ENCODE data around the gene UTP4.

The UTP4 gene

GRCh38 chr16:69176033-69176800 is 43.8 kb downstream of the UTP4 start:
- Histone ChIP-seq H3K9ac (ENCODE audit: low read length) (no peak overlapping the region), H3K4me3 (ENCODE audit: low read length) (no peak overlapping the region), H3K79me2 (ENCODE audit: control insufficient read depth, insufficient read depth, low read length) (no peaks in the 10 kb centered on the region), H3K18ac (ENCODE audit: low read length) (no peak overlapping the region), H4K5ac (ENCODE audit: low read length) (no peak overlapping the region), H3K4me2 (ENCODE audit: low read length) (no peak overlapping the region), H3K79me1 (ENCODE audit: low read length) (no peaks in the 10 kb centered on the region), H3K56ac (ENCODE audit: low read length) (no peak overlapping the region), H2AK5ac (ENCODE audit: low read length) (no peak overlapping the region), H3K4me1 (ENCODE audit: control insufficient read depth, low read depth, low read length) (no peaks in the 10 kb centered on the region), H2BK5ac (ENCODE audit: low read length) (no peak overlapping the region), H3K27ac (ENCODE audit: low read depth, low read length) (no peak overlapping the region), H3K36me3 (ENCODE audit: control insufficient read depth, insufficient read depth, low read length) (no peaks in the 10 kb centered on the region), H2BK15ac (replicated peaks; ENCODE audit: low read depth) (no peak overlapping the region), H2BK120ac (ENCODE audit: low read depth, low read length) (no peak overlapping the region), H3K23ac (ENCODE audit: low read length) (no peak overlapping the region), H4K8ac (ENCODE audit: low read depth, low read length) (no peak overlapping the region), H3K4ac (ENCODE audit: low read depth, low read length) (no peak overlapping the region), H3K27me3 (ENCODE audit: insufficient read depth, low read length, poor library complexity) (no peaks in the 10 kb centered on the region)
- DNase-seq = no peak
- no CpG with 5 or more reads among the region's 4 CpGs for WGBS (ENCODE audit: extremely low coverage, insufficient coverage, low lambda C conversion rate)

- no CpG with 5 or more reads among the region's 6 CpGs for WGBS (ENCODE audit: extremely low coverage, insufficient coverage, low lambda C conversion rate)
- Histone ChIP-seq H3K4me1 (ENCODE audit: control insufficient read depth, low read depth, low read length) (no peaks in the 10 kb centered on the region), H3K4ac (ENCODE audit: low read depth, low read length) (no peak overlapping the region), H3K79me1 (ENCODE audit: low read length) (no peaks in the 10 kb centered on the region), H2BK15ac (replicated peaks; ENCODE audit: low read depth) (no peak overlapping the region), H3K79me2 (ENCODE audit: control insufficient read depth, insufficient read depth, low read length) (no peaks in the 10 kb centered on the region), H4K8ac (ENCODE audit: low read depth, low read length) (no peak overlapping the region), H2BK120ac (ENCODE audit: low read depth, low read length) (no peak overlapping the region), H4K5ac (ENCODE audit: low read length) (no peak overlapping the region), H3K18ac (ENCODE audit: low read length) (no peak overlapping the region), H3K27ac (ENCODE audit: low read depth, low read length) (no peak overlapping the region), H2AK5ac (ENCODE audit: low read length) (no peak overlapping the region), H2BK5ac (ENCODE audit: low read length) (no peak overlapping the region), H3K4me2 (ENCODE audit: low read length) (no peak overlapping the region), H3K4me3 (ENCODE audit: low read length) (no peak overlapping the region), H3K9ac (ENCODE audit: low read length) (no peak overlapping the region), H3K56ac (ENCODE audit: low read length) (no peak overlapping the region), H3K27me3 (ENCODE audit: insufficient read depth, low read length, poor library complexity) (no peaks in the 10 kb centered on the region), H3K23ac (ENCODE audit: low read length) (no peak overlapping the region), H3K36me3 (ENCODE audit: control insufficient read depth, insufficient read depth, low read length) (no peaks in the 10 kb centered on the region)
- no peak for DNase-seq
Observed at GRCh38 chr16:69179328-69180010, 47.0 kb downstream of the UTP4 start.

- Histone ChIP-seq H3K18ac (ENCODE audit: low read length) (no peak overlapping the region), H3K27me3 (ENCODE audit: insufficient read depth, low read length, poor library complexity) (no peaks in the 10 kb centered on the region), H2BK5ac (ENCODE audit: low read length) (no peak overlapping the region), H2BK120ac (ENCODE audit: low read depth, low read length) (no peak overlapping the region), H3K56ac (ENCODE audit: low read length) (no peak overlapping the region), H4K5ac (ENCODE audit: low read length) (no peak overlapping the region), H3K9ac (ENCODE audit: low read length) (no peak overlapping the region), H3K4ac (ENCODE audit: low read depth, low read length) (no peak overlapping the region), H2AK5ac (ENCODE audit: low read length) (no peak overlapping the region), H3K4me2 (ENCODE audit: low read length) (no peak overlapping the region), H2BK15ac (replicated peaks; ENCODE audit: low read depth) (no peak overlapping the region), H4K8ac (ENCODE audit: low read depth, low read length) (no peak overlapping the region), H3K36me3 (ENCODE audit: control insufficient read depth, insufficient read depth, low read length) (no peaks in the 10 kb centered on the region), H3K4me3 (ENCODE audit: low read length) (no peak overlapping the region), H3K4me1 (ENCODE audit: control insufficient read depth, low read depth, low read length) (no peaks in the 10 kb centered on the region), H3K79me1 (ENCODE audit: low read length) (no peaks in the 10 kb centered on the region), H3K23ac (ENCODE audit: low read length) (no peak overlapping the region), H3K79me2 (ENCODE audit: control insufficient read depth, insufficient read depth, low read length) (no peaks in the 10 kb centered on the region), H3K27ac (ENCODE audit: low read depth, low read length) (no peak overlapping the region)
- DNase-seq = no peak
Observed at GRCh38 chr16:69180011-69180338, 47.5 kb downstream of the UTP4 start.

GRCh38 chr16:69182730-69183416 is 50.4 kb downstream of the UTP4 start:
- no peak overlapping the region for H2BK120ac ChIP-seq (ENCODE audit: low read depth, low read length)
- H2BK5ac ChIP-seq (ENCODE audit: low read length) = no peak overlapping the region
- no peak overlapping the region for H3K4me3 ChIP-seq (ENCODE audit: low read length)
- H4K5ac ChIP-seq (ENCODE audit: low read length) = no peak overlapping the region
- WGBS (ENCODE audit: extremely low coverage, insufficient coverage, low lambda C conversion rate) = no CpG with 5 or more reads among the region's 10 CpGs
- no peaks in the 10 kb centered on the region for H3K27me3 ChIP-seq (ENCODE audit: insufficient read depth, low read length, poor library complexity)
- no peak overlapping the region for H3K23ac ChIP-seq (ENCODE audit: low read length)
- no peak overlapping the region for H2BK15ac ChIP-seq (replicated peaks; ENCODE audit: low read depth)
- H3K9ac ChIP-seq (ENCODE audit: low read length) = no peak overlapping the region
- H3K36me3 ChIP-seq (ENCODE audit: control insufficient read depth, insufficient read depth, low read length) = no peaks in the 10 kb centered on the region
- peaks cover 4% of the 10 kb centered on the region for H3K4me1 ChIP-seq (ENCODE audit: control insufficient read depth, low read depth, low read length)
- H3K4me2 ChIP-seq (ENCODE audit: low read length) = no peak overlapping the region
- H2AK5ac ChIP-seq (ENCODE audit: low read length) = no peak overlapping the region
- no peak overlapping the region for H3K56ac ChIP-seq (ENCODE audit: low read length)
- no peaks in the 10 kb centered on the region for H3K79me1 ChIP-seq (ENCODE audit: low read length)
- no peak overlapping the region for H3K4ac ChIP-seq (ENCODE audit: low read depth, low read length)
- DNase-seq = no peak
- no peak overlapping the region for H3K27ac ChIP-seq (ENCODE audit: low read depth, low read length)
- no peak overlapping the region for H4K8ac ChIP-seq (ENCODE audit: low read depth, low read length)
- H3K18ac ChIP-seq (ENCODE audit: low read length) = no peak overlapping the region
- no peaks in the 10 kb centered on the region for H3K79me2 ChIP-seq (ENCODE audit: control insufficient read depth, insufficient read depth, low read length)

- no peak within 1 kb of the TSS for H4K8ac ChIP-seq (ENCODE audit: low read depth, low read length)
- no peaks in the 10 kb centered on the region for H3K27me3 ChIP-seq (ENCODE audit: insufficient read depth, low read length, poor library complexity)
- peak within 1 kb of the TSS; percentile 90 for H4K5ac ChIP-seq (ENCODE audit: low read length)
- peaks cover 4% of the 10 kb centered on the region for H3K79me1 ChIP-seq (ENCODE audit: low read length)
- H2BK15ac ChIP-seq (replicated peaks; ENCODE audit: low read depth) = no peak within 1 kb of the TSS
- H2BK5ac ChIP-seq (ENCODE audit: low read length) = peak within 1 kb of the TSS; percentile 57
- peak within 1 kb of the TSS; percentile 61 for H2BK120ac ChIP-seq (ENCODE audit: low read depth, low read length)
- H3K27ac ChIP-seq (ENCODE audit: low read depth, low read length) = peak within 1 kb of the TSS; percentile 94
- peak within 1 kb of the TSS; percentile 82 for H3K18ac ChIP-seq (ENCODE audit: low read length)
- peak within 1 kb of the TSS; percentile 84 for H3K4me3 ChIP-seq (ENCODE audit: low read length)
- peak within 1 kb of the TSS; percentile 94 for H3K9ac ChIP-seq (ENCODE audit: low read length)
- H3K4me2 ChIP-seq (ENCODE audit: low read length) = peak within 1 kb of the TSS; percentile 87
- H3K79me2 ChIP-seq (ENCODE audit: control insufficient read depth, insufficient read depth, low read length) = peaks cover 10% of the 10 kb centered on the region
- H3K36me3 ChIP-seq (ENCODE audit: control insufficient read depth, insufficient read depth, low read length) = no peaks in the 10 kb centered on the region
- H3K4ac ChIP-seq (ENCODE audit: low read depth, low read length) = peak within 1 kb of the TSS; percentile 77
- peak; percentile 96 for DNase-seq
- peaks cover 6% of the 10 kb centered on the region for H3K4me1 ChIP-seq (ENCODE audit: control insufficient read depth, low read depth, low read length)
- peak within 1 kb of the TSS; percentile 36 for H2AK5ac ChIP-seq (ENCODE audit: low read length)
- WGBS (ENCODE audit: extremely low coverage, insufficient coverage, low lambda C conversion rate) = no CpG with 5 or more reads among the region's 69 CpGs
- peak within 1 kb of the TSS; percentile 97 for H3K56ac ChIP-seq (ENCODE audit: low read length)
- H3K23ac ChIP-seq (ENCODE audit: low read length) = no peak within 1 kb of the TSS
Observed at GRCh38 chr16:69186642-69187445, 54.4 kb downstream of the UTP4 start, which contains the start of gene SNTB2. Gene SNTB2 (plus strand): TSS chr16:69187164. CDS start chr16:69187167, 3 bp downstream.
